ENCODE data around the gene FUT8.

Gene FUT8

GRCh38 chr14:65500075-65500474 lies 87.5 kb downstream of the FUT8 start:
- Histone ChIP-seq H3K27me3 (ENCODE audit: insufficient read depth, low read depth) (no peaks in the 10 kb centered on the region), H2AFZ (ENCODE audit: low read depth) (no peak overlapping the region), H3K4me2 (no peak overlapping the region), H3K9ac (no peak overlapping the region), H3K79me2 (ENCODE audit: insufficient read depth, low read depth) (no peaks in the 10 kb centered on the region), H3K36me3 (ENCODE audit: insufficient read depth) (no peaks in the 10 kb centered on the region), H4K20me1 (ENCODE audit: insufficient read depth) (no peaks in the 10 kb centered on the region), H3K27ac (no peak overlapping the region), H3K4me1 (ENCODE audit: low read depth, poor library complexity, severe bottlenecking) (peaks cover 4% of the 10 kb centered on the region), H3K4me3 (IDR thresholded peaks at IDR 0.05; ENCODE audit: insufficient read depth, low read depth, low read length) (no peak overlapping the region)
- TF ChIP-seq CTCF (conservative IDR thresholded peaks at IDR 0.05; ENCODE audit: low read depth, low read length) = no peak

GRCh38 chr14:65501328-65501727 lies 88.8 kb downstream of the FUT8 start:
- Histone ChIP-seq H3K9ac (no peak overlapping the region), H3K4me1 (ENCODE audit: low read depth, poor library complexity, severe bottlenecking) (peaks cover 4% of the 10 kb centered on the region), H2AFZ (ENCODE audit: low read depth) (no peak overlapping the region), H3K27ac (no peak overlapping the region), H3K27me3 (ENCODE audit: insufficient read depth, low read depth) (no peaks in the 10 kb centered on the region), H3K36me3 (ENCODE audit: insufficient read depth) (no peaks in the 10 kb centered on the region), H3K4me3 (IDR thresholded peaks at IDR 0.05; ENCODE audit: insufficient read depth, low read depth, low read length) (no peak overlapping the region), H3K4me2 (no peak overlapping the region), H4K20me1 (ENCODE audit: insufficient read depth) (no peaks in the 10 kb centered on the region), H3K79me2 (ENCODE audit: insufficient read depth, low read depth) (no peaks in the 10 kb centered on the region)
- no peak for TF ChIP-seq CTCF (conservative IDR thresholded peaks at IDR 0.05; ENCODE audit: low read depth, low read length)

GRCh38 chr14:65502676-65503124 lies 90.2 kb downstream of the FUT8 start:
- H2AFZ ChIP-seq (ENCODE audit: low read depth) = no peak overlapping the region
- H4K20me1 ChIP-seq (ENCODE audit: insufficient read depth) = no peaks in the 10 kb centered on the region
- no peaks in the 10 kb centered on the region for H3K27me3 ChIP-seq (ENCODE audit: insufficient read depth, low read depth)
- H3K27ac ChIP-seq = no peak overlapping the region
- no peak for TF ChIP-seq CTCF (conservative IDR thresholded peaks at IDR 0.05; ENCODE audit: low read depth, low read length)
- H3K9ac ChIP-seq = no peak overlapping the region
- H3K79me2 ChIP-seq (ENCODE audit: insufficient read depth, low read depth) = no peaks in the 10 kb centered on the region
- H3K4me3 ChIP-seq (IDR thresholded peaks at IDR 0.05; ENCODE audit: insufficient read depth, low read depth, low read length) = no peak overlapping the region
- H3K4me1 ChIP-seq (ENCODE audit: low read depth, poor library complexity, severe bottlenecking) = peaks cover 4% of the 10 kb centered on the region
- H3K36me3 ChIP-seq (ENCODE audit: insufficient read depth) = no peaks in the 10 kb centered on the region
- H3K4me2 ChIP-seq = no peak overlapping the region

GRCh38 chr14:65503771-65504170 lies 91.2 kb downstream of the FUT8 start:
- H3K36me3 ChIP-seq (ENCODE audit: insufficient read depth) = no peaks in the 10 kb centered on the region
- H3K4me2 ChIP-seq = no peak overlapping the region
- H3K27me3 ChIP-seq (ENCODE audit: insufficient read depth, low read depth) = no peaks in the 10 kb centered on the region
- no peak for TF ChIP-seq CTCF (conservative IDR thresholded peaks at IDR 0.05; ENCODE audit: low read depth, low read length)
- peaks cover 4% of the 10 kb centered on the region for H3K4me1 ChIP-seq (ENCODE audit: low read depth, poor library complexity, severe bottlenecking)
- no peaks in the 10 kb centered on the region for H3K79me2 ChIP-seq (ENCODE audit: insufficient read depth, low read depth)
- no peak overlapping the region for H3K9ac ChIP-seq
- H3K4me3 ChIP-seq (IDR thresholded peaks at IDR 0.05; ENCODE audit: insufficient read depth, low read depth, low read length) = no peak overlapping the region
- no peaks in the 10 kb centered on the region for H4K20me1 ChIP-seq (ENCODE audit: insufficient read depth)
- H2AFZ ChIP-seq (ENCODE audit: low read depth) = no peak overlapping the region
- no peak overlapping the region for H3K27ac ChIP-seq
